ENCODE data around the gene DDX10.

DNA sequence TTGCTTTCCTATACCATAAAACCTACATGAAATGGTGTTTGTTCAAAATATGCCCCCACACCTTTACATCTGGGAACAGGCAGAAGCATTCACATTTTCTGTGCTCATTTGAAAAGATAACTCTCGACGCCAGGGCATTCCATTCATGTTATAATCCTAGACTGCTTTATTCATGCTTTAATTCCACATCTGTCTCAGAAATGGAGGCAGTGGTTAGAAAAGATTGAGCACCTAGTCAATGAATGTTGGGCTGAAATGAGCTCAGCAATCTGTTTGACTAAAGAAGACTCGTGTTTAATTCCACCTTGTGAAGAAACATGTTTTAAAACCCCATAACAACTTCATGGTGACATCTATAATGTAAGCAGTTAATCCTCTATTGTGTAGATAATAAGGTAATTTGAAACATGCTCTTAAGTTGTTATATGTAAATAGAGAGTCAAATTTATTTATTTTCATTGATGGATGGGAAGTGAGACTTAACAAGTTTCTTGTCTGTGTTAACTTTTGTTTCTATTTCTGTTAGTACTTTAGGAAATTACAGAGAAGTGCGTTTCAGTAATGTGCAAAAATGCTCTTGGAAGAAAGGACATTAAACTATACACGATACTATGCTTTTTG lies 217.5 kb downstream of the DDX10 start:
- no peak for TF ChIP-seq POLR2A (IDR thresholded peaks at IDR 0.05; ENCODE audit: low read depth)
- no peak for TF ChIP-seq CTCF (IDR thresholded peaks at IDR 0.05)
- no peak for TF ChIP-seq POLR2AphosphoS5 (IDR thresholded peaks at IDR 0.05)
